MM.1S (cell line): Measurements from ENCODE around the gene SQSTM1.

Experiments
- DNase-seq: peaks from one replicate; pipeline ENCODE4 v3.0.0-alpha.2; 2015
- H2AFZ ChIP-seq: fragments of 300-600 bp; sonication (generic); 2 replicates; pipeline ENCODE4 v1.6.0; 2016; ENCODE audit warnings: antibody characterized with exemption, low read length
- H3F3A ChIP-seq: fragments of 300-600 bp; sonication (generic); 2 replicates; pipeline ENCODE4 v1.6.1; 2016; ENCODE audit warnings: mild to moderate bottlenecking, antibody characterized with exemption, low read length, moderate library complexity, mixed read lengths; ENCODE audit not compliant: insufficient read depth
- H3K27ac ChIP-seq: fragments of 300-600 bp; sonication (generic); 2 replicates; pipeline ENCODE4 v1.5.1; 2016; ENCODE audit warnings: mild to moderate bottlenecking, low read length
- H3K27me3 ChIP-seq: fragments of 300-600 bp; sonication (generic); replicated peaks from 2 replicates; pipeline ENCODE4 v1.6.0; 2016; ENCODE audit warnings: low read length; ENCODE audit not compliant: insufficient read depth
- H3K36me3 ChIP-seq: fragments of 300-600 bp; sonication (generic); replicated peaks from 2 replicates; pipeline ENCODE4 v1.6.1; 2016; ENCODE audit warnings: mild to moderate bottlenecking, low read length, mixed read lengths; ENCODE audit not compliant: insufficient read depth
- H3K4me1 ChIP-seq: fragments of 300-600 bp; sonication (generic); 2 replicates; pipeline ENCODE4 v1.6.1; 2016; ENCODE audit warnings: low read length, mixed read lengths
- H3K4me2 ChIP-seq: fragments of 300-600 bp; sonication (generic); 2 replicates; pipeline ENCODE4 v1.6.0; 2016; ENCODE audit warnings: low read depth, low read length
- H3K4me3 ChIP-seq: fragments of 300-600 bp; sonication (generic); 2 replicates; pipeline ENCODE4 v1.5.1; 2016; ENCODE audit warnings: low read length, mixed read lengths
- H3K79me2 ChIP-seq: fragments of 300-600 bp; sonication (generic); 2 replicates; pipeline ENCODE4 v1.6.1; 2016; ENCODE audit warnings: mixed run types, low read length, mixed read lengths
- H3K9ac ChIP-seq: fragments of 300-600 bp; sonication (generic); 2 replicates; pipeline ENCODE4 v1.6.1; 2016; ENCODE audit warnings: low read length, mixed read lengths
- H3K9me2 ChIP-seq: fragments of 300-600 bp; sonication (generic); replicated peaks from 2 replicates; pipeline ENCODE4 v1.6.1; 2016; ENCODE audit warnings: mild to moderate bottlenecking, low read length, mixed read lengths; ENCODE audit not compliant: insufficient read depth
- H3K9me3 ChIP-seq: fragments of 300-600 bp; sonication (generic); replicated peaks from 2 replicates; pipeline ENCODE4 v1.6.1; 2016; ENCODE audit warnings: mild to moderate bottlenecking, low read length, mixed read lengths; ENCODE audit not compliant: insufficient read depth
- H4K20me1 ChIP-seq: fragments of 300-600 bp; sonication (generic); 2 replicates; pipeline ENCODE4 v1.6.1; 2016; ENCODE audit warnings: mild to moderate bottlenecking, low read length, moderate library complexity, mixed read lengths; ENCODE audit not compliant: insufficient read depth
- EZH2 ChIP-seq: fragments of 300-600 bp; sonication (generic); optimal IDR thresholded peaks from 2 replicates; pipeline ENCODE3; 2017; ENCODE audit warnings: low read depth, mild to moderate bottlenecking, antibody characterized with exemption, low read length, mixed read lengths
- EZH2phosphoT487 ChIP-seq: fragments of 300-600 bp; sonication (generic); IDR thresholded peaks from 2 replicates; pipeline ENCODE4 v1.6.1; 2018; ENCODE audit warnings: antibody characterized with exemption, low read length

The SQSTM1 gene

GRCh38 chr5:179887095-179887494 is 66.4 kb downstream of the SQSTM1 start:
- Histone ChIP-seq H3K36me3 (no peaks in the 10 kb centered on the region), H3F3A (no peaks in the 10 kb centered on the region), H3K79me2 (no peaks in the 10 kb centered on the region), H4K20me1 (no peaks in the 10 kb centered on the region), H3K9me2 (no peaks in the 10 kb centered on the region), H3K9me3 (no peaks in the 10 kb centered on the region), H3K9ac (no peak overlapping the region), H3K4me3 (no peak overlapping the region), H3K27ac (no peak overlapping the region), H2AFZ (no peak overlapping the region), H3K4me1 (no peaks in the 10 kb centered on the region), H3K4me2 (no peak overlapping the region), H3K27me3 (no peaks in the 10 kb centered on the region)
- no peak for DNase-seq
- TF ChIP-seq EZH2 (no peak), EZH2phosphoT487 (no peak)
